HFFc6 (cell line): ENCODE results near the gene IGF1R. TPM values are rescaled to one million over a fixed set of nuclear protein-coding genes. Genes with fewer than 3 reads are reported as not detected.

Experiments
- DNase-seq: peaks from one replicate; pipeline ENCODE4 v3.0.0-alpha.2; 2018
- H3K27ac Mint-ChIP-seq: 2 replicates; pipeline ENCODE4 v1.8.0; 2020; ENCODE audit warnings: mild to moderate bottlenecking, mixed read lengths
- H3K27me3 Mint-ChIP-seq: 2 replicates; pipeline ENCODE4 v1.8.0; 2021; ENCODE audit warnings: mild to moderate bottlenecking, moderate library complexity, mixed read lengths; ENCODE audit not compliant: insufficient read depth
- H3K36me3 Mint-ChIP-seq: 2 replicates; pipeline ENCODE4 v1.8.0; 2021; ENCODE audit warnings: low read depth, mixed read lengths
- H3K4me1 Mint-ChIP-seq: 2 replicates; pipeline ENCODE4 v1.8.0; 2020; ENCODE audit warnings: low read depth, mixed read lengths
- H3K4me3 Mint-ChIP-seq: 2 replicates; pipeline ENCODE4 v1.8.0; 2020; ENCODE audit warnings: mild to moderate bottlenecking, moderate library complexity, mixed read lengths
- H3K9me3 Mint-ChIP-seq: 2 replicates; pipeline ENCODE4 v1.8.0; 2020; ENCODE audit warnings: mild to moderate bottlenecking, mixed read lengths
- total RNA-seq, 6 experiments: library from RNA; stranded (reverse); fragmentation: NEBNext Ultra II Directional; extraction: Animal tissue kit (Norgen Biotek cat#: 25700); gene quantifications; 2 replicates in 1 of 6; 3 replicates in 5 of 6; pipeline ENCODE4 v1.2.3, GENCODE V29; 2021
- TF ChIP-seq, protein P1 (sequence below): fragments of 200-600 bp; sonication (generic); IDR thresholded peaks from 2 replicates; pipeline ENCODE4 v1.5.0; 2021; ENCODE audit warnings: antibody characterized with exemption, mild to moderate bottlenecking

The IGF1R gene
- total RNA-seq, 6 experiments from 2014 or later, result 46.7 to 61.9 (median 50.1) TPM

GRCh38 chr15:98969126-98969735 lies 320.9 kb downstream of the IGF1R start:
- no peak for DNase-seq
- no peaks in the 10 kb centered on the region for H3K9me3 Mint-ChIP-seq
- H3K36me3 Mint-ChIP-seq, result peaks cover 3% of the 10 kb centered on the region; the same call in 1 of the 2 replicates
- TF ChIP-seq, protein P1, sequence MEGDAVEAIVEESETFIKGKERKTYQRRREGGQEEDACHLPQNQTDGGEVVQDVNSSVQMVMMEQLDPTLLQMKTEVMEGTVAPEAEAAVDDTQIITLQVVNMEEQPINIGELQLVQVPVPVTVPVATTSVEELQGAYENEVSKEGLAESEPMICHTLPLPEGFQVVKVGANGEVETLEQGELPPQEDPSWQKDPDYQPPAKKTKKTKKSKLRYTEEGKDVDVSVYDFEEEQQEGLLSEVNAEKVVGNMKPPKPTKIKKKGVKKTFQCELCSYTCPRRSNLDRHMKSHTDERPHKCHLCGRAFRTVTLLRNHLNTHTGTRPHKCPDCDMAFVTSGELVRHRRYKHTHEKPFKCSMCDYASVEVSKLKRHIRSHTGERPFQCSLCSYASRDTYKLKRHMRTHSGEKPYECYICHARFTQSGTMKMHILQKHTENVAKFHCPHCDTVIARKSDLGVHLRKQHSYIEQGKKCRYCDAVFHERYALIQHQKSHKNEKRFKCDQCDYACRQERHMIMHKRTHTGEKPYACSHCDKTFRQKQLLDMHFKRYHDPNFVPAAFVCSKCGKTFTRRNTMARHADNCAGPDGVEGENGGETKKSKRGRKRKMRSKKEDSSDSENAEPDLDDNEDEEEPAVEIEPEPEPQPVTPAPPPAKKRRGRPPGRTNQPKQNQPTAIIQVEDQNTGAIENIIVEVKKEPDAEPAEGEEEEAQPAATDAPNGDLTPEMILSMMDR, result no peak
- no peak overlapping the region for H3K27ac Mint-ChIP-seq
- no peak overlapping the region for H3K4me3 Mint-ChIP-seq
- peaks cover 12% of the 10 kb centered on the region for H3K4me1 Mint-ChIP-seq
- H3K27me3 Mint-ChIP-seq, result peaks cover 7% of the 10 kb centered on the region; the same call in 1 of the 2 replicates

- H3K4me1 Mint-ChIP-seq, result peaks cover 8% of the 10 kb centered on the region
- no peak overlapping the region for H3K27ac Mint-ChIP-seq
- no peaks in the 10 kb centered on the region for H3K36me3 Mint-ChIP-seq
- TF ChIP-seq, protein P1, result no peak
- DNase-seq, result no peak
- H3K27me3 Mint-ChIP-seq, result peaks cover 7% of the 10 kb centered on the region; the same call in 1 of the 2 replicates
- no peak overlapping the region for H3K4me3 Mint-ChIP-seq
- no peaks in the 10 kb centered on the region for H3K9me3 Mint-ChIP-seq
Measured at GRCh38 chr15:98970799-98971198, 322.5 kb downstream of the IGF1R start.

DNA sequence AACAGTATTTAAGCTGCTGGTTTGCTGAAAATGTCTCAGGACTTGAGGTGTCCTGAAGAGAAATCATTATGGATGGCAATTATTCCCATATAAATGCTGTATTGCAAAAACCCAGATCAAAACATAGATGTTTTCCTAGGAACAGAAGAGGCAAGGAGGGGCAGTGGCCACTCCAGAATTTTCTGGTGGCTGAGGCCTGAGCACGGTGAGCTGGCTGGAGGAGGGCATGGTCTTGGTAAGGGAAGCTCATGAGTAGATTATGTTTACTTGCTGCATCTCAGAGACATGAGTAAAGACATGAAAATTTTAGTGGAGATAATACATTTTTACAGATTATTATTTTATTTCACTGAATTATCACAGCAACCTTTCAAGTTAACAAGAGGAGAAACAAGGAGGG lies 328.2 kb downstream of the IGF1R start:
- H3K9me3 Mint-ChIP-seq, result no peaks in the 10 kb centered on the region
- H3K27ac Mint-ChIP-seq, result no peak overlapping the region
- TF ChIP-seq, protein P1, result no peak
- peaks cover 1% of the 10 kb centered on the region for H3K4me1 Mint-ChIP-seq
- no peaks in the 10 kb centered on the region for H3K36me3 Mint-ChIP-seq
- no peak for DNase-seq
- H3K27me3 Mint-ChIP-seq, result no peaks in the 10 kb centered on the region; the same call in 1 of the 2 replicates
- no peak overlapping the region for H3K4me3 Mint-ChIP-seq

GRCh38 chr15:98977441-98977840 lies 329.1 kb downstream of the IGF1R start:
- Mint-ChIP-seq H3K9me3 (no peaks in the 10 kb centered on the region), H3K4me3 (no peak overlapping the region), H3K27me3 (peaks cover 3% of the 10 kb centered on the region; the same call in 1 of the 2 replicates), H3K27ac (no peak overlapping the region), H3K36me3 (no peaks in the 10 kb centered on the region), H3K4me1 (peaks cover 10% of the 10 kb centered on the region)
- DNase-seq, result no peak
- TF ChIP-seq, protein P1, result no peak

- no peak for DNase-seq
- Mint-ChIP-seq H3K36me3 (no peaks in the 10 kb centered on the region), H3K27ac (no peak overlapping the region)
Measured at GRCh38 chr15:98978153-98978552, 329.8 kb downstream of the IGF1R start.

More at GRCh38 chr15:98978153-98978552, 329.8 kb downstream of the IGF1R start:
- TF ChIP-seq, protein P1, result no peak
- H3K4me1 Mint-ChIP-seq, result peaks cover 18% of the 10 kb centered on the region
- H3K9me3 Mint-ChIP-seq, result no peaks in the 10 kb centered on the region
- no peak overlapping the region for H3K4me3 Mint-ChIP-seq
- H3K27me3 Mint-ChIP-seq, result peaks cover 3% of the 10 kb centered on the region; the same call in 1 of the 2 replicates
